GM12878 (cell line): Measurements from ENCODE around the gene BRIX1. TPM values are rescaled to one million over a fixed set of nuclear protein-coding genes. Genes with fewer than 3 reads are reported as not detected.

Experiments used
- ATAC-seq: fragments of 200-7000 bp; cut with Tn5 transposase; 3 replicates; pipeline ENCODE4 v1.9.1; 2020; ENCODE audit warnings: mild to moderate bottlenecking, moderate library complexity
- BruUV-seq: library from RNA; stranded (reverse); fragments of 400-500 nt; replicated peaks from 2 replicates; lab custom pipeline; 2021; lab: Mats Ljungman, UMichigan
- CTCF ChIA-PET: fragments of 300-600 bp; sonication (Branson Sonifier 250); formaldehyde crosslinking; extraction: SDS; loops from one replicate; lab custom pipeline; 2021; ENCODE audit warnings: inconsistent platforms; lab: Yijun Ruan, JAX
- POLR2A ChIA-PET: fragments of 350-600 bp; formaldehyde crosslinking; extraction: SDS; loops from one replicate; lab custom pipeline; 2021; ENCODE audit warnings: inconsistent platforms; lab: Charles Lee
- RAD21 ChIA-PET: fragments of 300-600 bp; sonication (Branson Sonifier 250); formaldehyde crosslinking; loops from one replicate; lab custom pipeline; 2023; ENCODE audit warnings: antibody characterized with exemption; ENCODE audit not compliant: unreplicated experiment; lab: Charles Lee
- SMC1A ChIA-PET: fragments of 300-600 bp; sonication (Branson Sonifier 250); formaldehyde crosslinking; loops from one replicate; lab custom pipeline; 2023; ENCODE audit not compliant: unreplicated experiment, uncharacterized antibody; lab: Charles Lee
- DNase-seq: peaks from one replicate; pipeline ENCODE4 v3.0.0-alpha.2; 2011; ENCODE audit warnings: low read depth, low spot score
- FAIRE-seq: peaks from 3 replicates; lab custom pipeline; 2011; peaks lifted over from hg19 to GRCh38; lab: Jason Lieb, UNC
- H2AFZ ChIP-seq: 2 replicates; pipeline ENCODE4 v1.6.0; 2011; ENCODE audit warnings: low read depth, low read length, control low read depth; ENCODE audit not compliant: control insufficient read depth
- H3K27ac ChIP-seq: 2 replicates; pipeline ENCODE4 v1.5.1; 2011; ENCODE audit warnings: control low read depth; ENCODE audit not compliant: control insufficient read depth, insufficient read depth
- H3K27me3 ChIP-seq, 2 experiments: replicated peaks in 1 of 2; 2 replicates each; pipeline versions ENCODE4 v1.6.0 to v1.6.1; 2011; ENCODE audit warnings: low read length in 1 of 2; ENCODE audit not compliant: control insufficient read depth in 2 of 2, insufficient read depth in 2 of 2
- H3K36me3 ChIP-seq, 2 experiments: 2 replicates each; pipeline ENCODE4 v1.5.1; 2011; ENCODE audit warnings: low read length in 1 of 2; ENCODE audit not compliant: control insufficient read depth in 2 of 2, insufficient read depth in 2 of 2
- H3K4me1 ChIP-seq: 2 replicates; pipeline ENCODE4 v1.6.1; 2011; ENCODE audit warnings: mild to moderate bottlenecking, low read length, moderate library complexity, mixed read lengths; ENCODE audit not compliant: control insufficient read depth, insufficient read depth
- H3K4me2 ChIP-seq: 2 replicates; pipeline ENCODE4 v1.6.0; 2011; ENCODE audit warnings: control low read depth; ENCODE audit not compliant: control insufficient read depth, insufficient read depth
- H3K4me3 ChIP-seq: fragments of 200-600 bp; sonication (generic); 2 replicates; pipeline ENCODE4 v1.5.1; 2016
- H3K79me2 ChIP-seq: 2 replicates; pipeline ENCODE4 v1.6.0; 2011; ENCODE audit warnings: low read length; ENCODE audit not compliant: control insufficient read depth, insufficient read depth
- H3K9ac ChIP-seq: 2 replicates; pipeline ENCODE4 v1.8.0; 2011; ENCODE audit warnings: low read length, control low read depth, mixed read lengths; ENCODE audit not compliant: control insufficient read depth, insufficient read depth
- H3K9me3 ChIP-seq: replicated peaks from 3 replicates; pipeline ENCODE4 v1.5.1; 2011; ENCODE audit warnings: mild to moderate bottlenecking, low read length; ENCODE audit not compliant: control insufficient read depth, insufficient read depth
- H4K20me1 ChIP-seq: 2 replicates; pipeline ENCODE4 v1.6.0; 2011; ENCODE audit not compliant: control insufficient read depth, insufficient read depth
- ASH2L ChIP-seq: fragments of 300-600, 200-600 bp; sonication (generic); IDR thresholded peaks from 2 replicates; pipeline ENCODE4 v1.6.1; 2017; ENCODE audit warnings: low read depth, mild to moderate bottlenecking, borderline replicate concordance
- ATF7 ChIP-seq: fragments of 450-650 bp; IDR thresholded peaks from 2 replicates; pipeline ENCODE4 v1.6.1; 2016; ENCODE audit warnings: low read depth, mild to moderate bottlenecking
- CHD4 ChIP-seq: fragments of 200-600 bp; sonication (generic); IDR thresholded peaks from 2 replicates; pipeline ENCODE4 v1.6.1; 2016; ENCODE audit warnings: mild to moderate bottlenecking
- DPF2 ChIP-seq: fragments of 450-650 bp; IDR thresholded peaks from 2 replicates; pipeline ENCODE4 v1.6.1; 2017; ENCODE audit warnings: mild to moderate bottlenecking
- EP300 ChIP-seq, 2 experiments: fragments of 150-350 bp in 1 of 2; IDR thresholded peaks; 2 replicates each; pipeline ENCODE4 v1.6.1; 2011 to 2012; ENCODE audit warnings: low read depth in 2 of 2, low read length in 2 of 2, borderline replicate concordance in 1 of 2, improper control_type of control experiment in 1 of 2, inconsistent platforms in 1 of 2; ENCODE audit not compliant: control insufficient read depth in 1 of 2
- HDGF ChIP-seq: fragments of 450-650 bp; IDR thresholded peaks from 2 replicates; pipeline ENCODE4 v1.6.1; 2016; ENCODE audit warnings: antibody characterized with exemption
- IRF5 ChIP-seq: fragments of 450-650 bp; IDR thresholded peaks from 2 replicates; pipeline ENCODE4 v1.6.1; 2017; ENCODE audit warnings: borderline replicate concordance
- KAT2A ChIP-seq: conservative IDR thresholded peaks from 2 replicates; pipeline ENCODE4 v1.6.1; 2011; ENCODE audit warnings: low read depth, low read length; ENCODE audit not compliant: control insufficient read depth
- MEF2B ChIP-seq: fragments of 450-650 bp; IDR thresholded peaks from 2 replicates; pipeline ENCODE4 v1.6.1; 2018; ENCODE audit warnings: mild to moderate bottlenecking, moderate library complexity; ENCODE audit not compliant: partially characterized antibody, poor library complexity, severe bottlenecking
- POU2F2 ChIP-seq: IDR thresholded peaks from 3 replicates; pipeline ENCODE4 v1.6.1; 2011; ENCODE audit warnings: low read depth, mild to moderate bottlenecking, low read length, borderline replicate concordance
- SREBF2 ChIP-seq: IDR thresholded peaks from 2 replicates; pipeline ENCODE4 v1.6.1; 2012; ENCODE audit warnings: mild to moderate bottlenecking, low read length
- TARDBP ChIP-seq: IDR thresholded peaks from 2 replicates; pipeline ENCODE4 v1.6.1; 2016; ENCODE audit warnings: borderline replicate concordance
- TCF7 ChIP-seq: IDR thresholded peaks from 2 replicates; pipeline ENCODE4 v1.6.1; 2014; ENCODE audit warnings: antibody characterized with exemption, borderline replicate concordance
- ZBTB4 ChIP-seq: fragments of 450-650 bp; formaldehyde crosslinking; IDR thresholded peaks from 2 replicates; pipeline ENCODE4 v1.4.0; 2022; ENCODE audit warnings: mild to moderate bottlenecking, moderate library complexity
- ZNF207 ChIP-seq: fragments of 450-650 bp; IDR thresholded peaks from 2 replicates; pipeline ENCODE4 v1.6.1; 2014; ENCODE audit warnings: antibody characterized with exemption, mild to moderate bottlenecking, borderline replicate concordance
- WGBS: methylation state at CpG from one replicate; pipeline ENCODE4 v1.1.6; 2016; ENCODE audit warnings: low lambda C conversion rate; ENCODE audit not compliant: insufficient replicate concordance, insufficient coverage; ENCODE audit errors: missing lambda C conversion rate; 5-methylcytosine and 5-hydroxymethylcytosine counted together
- in situ Hi-C: fragments of 300-500 bp; cut with MboI; formaldehyde crosslinking; loops from 9 replicates; pipeline ENCODE4 v1.14.3; 2018; ENCODE audit warnings: mixed read lengths
- intact Hi-C: fragments of 100-400 bp; cut with micrococcal nuclease; formaldehyde crosslinking; loops from one replicate; pipeline ENCODE4 v1.14.2; 2022; ENCODE audit not compliant: unreplicated experiment
- polyA plus RNA-seq, 11 experiments: library from polyadenylated mRNA; depleted of rRNA in 4 of 11; unstranded in 6 of 11; stranded (reverse) in 5 of 11; fragments of >200 nt; fragmentation: Nextera tagmentation in 4 of 11; fragmentation: Illumina TruSeq in 1 of 11; extraction: Ambion mirVana in 4 of 11; extraction: Trizol in 1 of 11; gene quantifications; 1 replicate in 1 of 11; 2 replicates in 10 of 11; pipeline versions ENCODE4 v1.2.1 to v1.2.3, GENCODE V29; 2011 to 2016; ENCODE audit warnings: inconsistent platforms in 2 of 11, missing spikeins in 2 of 11, low read depth in 1 of 11
- total RNA-seq, 4 experiments: library from RNA; depleted of rRNA in 3 of 4; stranded (reverse); fragments of >200 nt in 3 of 4; fragmentation: Illumina TruSeq in 1 of 4; extraction: Trizol in 1 of 4; gene quantifications; 2 replicates each; pipeline versions ENCODE4 v1.2.1 to v1.2.3, GENCODE V29; 2013 to 2021
- TF ChIP-seq, protein P1 (sequence below): fragments of 450-650 bp; IDR thresholded peaks from 2 replicates; pipeline ENCODE4 v1.6.1; 2017; ENCODE audit warnings: mild to moderate bottlenecking, low read depth, inconsistent platforms; ENCODE audit not compliant: poor library complexity, severe bottlenecking
- TF ChIP-seq, protein P2 (sequence below): IDR thresholded peaks from 2 replicates; pipeline ENCODE4 v1.6.1; 2011; ENCODE audit warnings: low read depth, low read length, improper control_type of control experiment, borderline replicate concordance

The BRIX1 gene
- total and polyA plus RNA-seq, 10 of the 15 experiments (the other 5 are each of a cell fraction or from before 2014, with no cell fraction given), result 48.3 to 119 (median 78.9) TPM

GRCh38 chr5:34892414-34892813, 23.1 kb upstream of the BRIX1 start (continued):
- TF ChIP-seq, protein P1, sequence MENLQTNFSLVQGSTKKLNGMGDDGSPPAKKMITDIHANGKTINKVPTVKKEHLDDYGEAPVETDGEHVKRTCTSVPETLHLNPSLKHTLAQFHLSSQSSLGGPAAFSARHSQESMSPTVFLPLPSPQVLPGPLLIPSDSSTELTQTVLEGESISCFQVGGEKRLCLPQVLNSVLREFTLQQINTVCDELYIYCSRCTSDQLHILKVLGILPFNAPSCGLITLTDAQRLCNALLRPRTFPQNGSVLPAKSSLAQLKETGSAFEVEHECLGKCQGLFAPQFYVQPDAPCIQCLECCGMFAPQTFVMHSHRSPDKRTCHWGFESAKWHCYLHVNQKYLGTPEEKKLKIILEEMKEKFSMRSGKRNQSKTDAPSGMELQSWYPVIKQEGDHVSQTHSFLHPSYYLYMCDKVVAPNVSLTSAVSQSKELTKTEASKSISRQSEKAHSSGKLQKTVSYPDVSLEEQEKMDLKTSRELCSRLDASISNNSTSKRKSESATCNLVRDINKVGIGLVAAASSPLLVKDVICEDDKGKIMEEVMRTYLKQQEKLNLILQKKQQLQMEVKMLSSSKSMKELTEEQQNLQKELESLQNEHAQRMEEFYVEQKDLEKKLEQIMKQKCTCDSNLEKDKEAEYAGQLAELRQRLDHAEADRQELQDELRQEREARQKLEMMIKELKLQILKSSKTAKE, result no peak
- TF ChIP-seq TARDBP (no peak), SREBF2 (no peak), EP300 (IDR thresholded peaks at IDR 0.05; ENCODE audit: borderline replicate concordance in 1 of 2, control insufficient read depth in 1 of 2, low read depth in 2 of 2, low read length in 2 of 2) (no peak), MEF2B (no peak), ZBTB4 (no peak)

DNA sequence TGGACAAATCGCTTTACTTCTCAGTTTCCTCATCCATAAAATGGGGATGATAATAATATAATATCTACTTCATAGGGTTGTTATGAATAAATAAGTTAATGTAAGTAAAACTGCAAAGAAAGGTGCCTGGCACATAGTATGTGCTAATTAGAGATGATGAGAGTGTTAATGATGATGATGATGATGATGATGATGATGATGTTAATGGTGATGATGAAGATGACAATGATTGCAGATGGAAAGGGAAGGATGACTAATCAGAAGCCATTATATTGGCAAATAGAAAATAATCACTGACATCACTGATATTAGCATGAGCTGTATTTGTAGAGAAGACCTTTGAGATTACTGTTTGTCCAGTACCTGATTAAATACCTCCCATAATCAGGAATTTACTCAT, 20.8 kb upstream of the BRIX1 start:
- CTCF ChIA-PET, result interaction anchor here (1.5 to 5.7 kb wide), 3 partner anchors 11 to 419 kb away, joined by 5 to 44 read pairs (median 15); no protein-coding TSS in a partner anchor
- H3K27ac ChIP-seq, result no peak overlapping the region
- POLR2A ChIA-PET, result no interaction called here
- H3K4me3 ChIP-seq, result no peak overlapping the region
- RAD21 ChIA-PET, result no interaction called here
- no peak overlapping the region for H3K4me2 ChIP-seq
- SMC1A ChIA-PET, result interaction anchor here (1.1 kb wide), 1 partner anchor 69 kb away, joined by 3 read pairs; no protein-coding TSS in a partner anchor
- in situ Hi-C loops, result no loop called here
- intact Hi-C loops, result no loop called here
- H3K9ac ChIP-seq, result no peak overlapping the region
- no peak for DNase-seq
- H3K36me3 ChIP-seq, result no peaks in the 10 kb centered on the region
- no peaks in the 10 kb centered on the region for H3K27me3 ChIP-seq
- H4K20me1 ChIP-seq, result no peaks in the 10 kb centered on the region
- BruUV-seq, result no TSS peak
- FAIRE-seq, result no peak
- WGBS, result 100% methylated on average over 1 of the region's 1 CpG
- no peak overlapping the region for H2AFZ ChIP-seq
- H3K9me3 ChIP-seq, result no peaks in the 10 kb centered on the region
- no peaks in the 10 kb centered on the region for H3K79me2 ChIP-seq
- ATAC-seq, result no peak
- H3K4me1 ChIP-seq, result no peaks in the 10 kb centered on the region
- TF ChIP-seq KAT2A, result no peak
- no peak for TF ChIP-seq HDGF
- TF ChIP-seq POU2F2, result no peak
- TF ChIP-seq, protein P2, sequence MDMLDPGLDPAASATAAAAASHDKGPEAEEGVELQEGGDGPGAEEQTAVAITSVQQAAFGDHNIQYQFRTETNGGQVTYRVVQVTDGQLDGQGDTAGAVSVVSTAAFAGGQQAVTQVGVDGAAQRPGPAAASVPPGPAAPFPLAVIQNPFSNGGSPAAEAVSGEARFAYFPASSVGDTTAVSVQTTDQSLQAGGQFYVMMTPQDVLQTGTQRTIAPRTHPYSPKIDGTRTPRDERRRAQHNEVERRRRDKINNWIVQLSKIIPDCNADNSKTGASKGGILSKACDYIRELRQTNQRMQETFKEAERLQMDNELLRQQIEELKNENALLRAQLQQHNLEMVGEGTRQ, result no peak
- TF ChIP-seq DPF2, result no peak
- TF ChIP-seq IRF5, result no peak
- no peak for TF ChIP-seq CHD4
- no peak for TF ChIP-seq ZNF207
- TF ChIP-seq ASH2L, result no peak
- TF ChIP-seq TCF7, result no peak
- no peak for TF ChIP-seq ATF7
